Esophagus squamous epithelium (tissue), 5 donors: Measurements from ENCODE around the gene XRCC4. TPM values are rescaled to one million over a fixed set of nuclear protein-coding genes. Genes with fewer than 3 reads are reported as not detected.

Experiments used
- DNase-seq: peaks from one replicate; lab custom pipeline; 2025; lab: John Stamatoyannopoulos, UW
- H3K27ac ChIP-seq, 4 donors: fragments of 200-600 bp; sonication (generic); one replicate each; pipeline ENCODE4 v1.5.1; 2016 to 2019; ENCODE audit warnings: mild to moderate bottlenecking in 1 of 4
- H3K27me3 ChIP-seq, 4 donors: fragments of 200-600 bp; sonication (generic); 1 replicate in 3 of 4; 2 replicates in 1 of 4; pipeline versions ENCODE4 v1.5.1 to v1.6.0; 2017 to 2021; ENCODE audit warnings: antibody characterized with exemption in 1 of 4
- H3K36me3 ChIP-seq, 3 donors: fragments of 200-600 bp; sonication (generic); one replicate each; pipeline ENCODE4 v1.5.1; 2016 to 2019
- H3K4me1 ChIP-seq, 3 donors: fragments of 200-600 bp; sonication (generic); one replicate each; pipeline ENCODE4 v1.5.1; 2017 to 2019
- H3K4me3 ChIP-seq, 4 donors: fragments of 200-600 bp; sonication (generic); 1 replicate in 3 of 4; 2 replicates in 1 of 4; pipeline ENCODE4 v1.5.1; 2016 to 2019; ENCODE audit warnings: mild to moderate bottlenecking in 2 of 4, moderate library complexity in 1 of 4
- H3K9me3 ChIP-seq, 3 donors: fragments of 200-600 bp; sonication (generic); one replicate each; pipeline ENCODE4 v1.5.1; 2016 to 2019
- POLR2A ChIP-seq, 4 donors: fragments of 450-650 bp; IDR thresholded peaks; one replicate each; pipeline ENCODE4 v1.6.1; 2017; ENCODE audit warnings: antibody characterized with exemption in 4 of 4, mild to moderate bottlenecking in 4 of 4, moderate library complexity in 3 of 4
- WGBS, 2 donors: methylation state at CpG; one replicate each; pipeline ENCODE4 v1.1.5; 2018; 5-methylcytosine and 5-hydroxymethylcytosine counted together
- intact Hi-C: fragments of 100-400 bp; cut with DNase I; formaldehyde crosslinking; loops from one replicate; pipeline ENCODE4 v1.15.0; 2022
- total RNA-seq, 4 donors: library from RNA; depleted of rRNA; stranded (reverse); fragments of >200 nt; gene quantifications; one replicate each; pipeline ENCODE4 v1.1.0, GENCODE V29; 2016
- TF ChIP-seq, protein P1 (sequence below), 6 experiments: fragments of 450-650 bp in 4 of 6; fragments of 200-600 bp in 2 of 6; sonication (generic) in 2 of 6; IDR thresholded peaks; one replicate each; pipeline ENCODE4 v1.5.1; 2016 to 2019; ENCODE audit warnings: antibody characterized with exemption in 6 of 6, mild to moderate bottlenecking in 4 of 6, moderate library complexity in 4 of 6
- donor health status: DM: yes; HTN: yes; CAD: no.

XRCC4 gene
- total RNA-seq, 4 donors from 2014 or later: 2.9 to 10.3 (median 7.4) TPM

- no peak for DNase-seq
- Histone ChIP-seq H3K27me3 (no peaks in the 10 kb centered on the region), H3K27ac (no peak overlapping the region), H3K36me3 (no peaks in the 10 kb centered on the region), H3K4me1 (peaks cover 0 to 8% (median 0%) of the 10 kb centered on the region in 3 donors), H3K4me3 (no peak overlapping the region), H3K9me3 (no peaks in the 10 kb centered on the region)
- intact Hi-C loops: no loop called here
- no peak for TF ChIP-seq POLR2A (IDR thresholded peaks at IDR 0.05)
- TF ChIP-seq, protein P1, sequence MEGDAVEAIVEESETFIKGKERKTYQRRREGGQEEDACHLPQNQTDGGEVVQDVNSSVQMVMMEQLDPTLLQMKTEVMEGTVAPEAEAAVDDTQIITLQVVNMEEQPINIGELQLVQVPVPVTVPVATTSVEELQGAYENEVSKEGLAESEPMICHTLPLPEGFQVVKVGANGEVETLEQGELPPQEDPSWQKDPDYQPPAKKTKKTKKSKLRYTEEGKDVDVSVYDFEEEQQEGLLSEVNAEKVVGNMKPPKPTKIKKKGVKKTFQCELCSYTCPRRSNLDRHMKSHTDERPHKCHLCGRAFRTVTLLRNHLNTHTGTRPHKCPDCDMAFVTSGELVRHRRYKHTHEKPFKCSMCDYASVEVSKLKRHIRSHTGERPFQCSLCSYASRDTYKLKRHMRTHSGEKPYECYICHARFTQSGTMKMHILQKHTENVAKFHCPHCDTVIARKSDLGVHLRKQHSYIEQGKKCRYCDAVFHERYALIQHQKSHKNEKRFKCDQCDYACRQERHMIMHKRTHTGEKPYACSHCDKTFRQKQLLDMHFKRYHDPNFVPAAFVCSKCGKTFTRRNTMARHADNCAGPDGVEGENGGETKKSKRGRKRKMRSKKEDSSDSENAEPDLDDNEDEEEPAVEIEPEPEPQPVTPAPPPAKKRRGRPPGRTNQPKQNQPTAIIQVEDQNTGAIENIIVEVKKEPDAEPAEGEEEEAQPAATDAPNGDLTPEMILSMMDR (IDR thresholded peaks at IDR 0.05): no peak
- 75 to 90% methylated on average over 1 of the region's 1 CpG for WGBS, 2 donors
Measured at GRCh38 chr5:83246071-83246470, 168.7 kb downstream of the XRCC4 start.

- no peak overlapping the region for H3K27ac ChIP-seq
- H3K4me3 ChIP-seq: no peak overlapping the region
- peaks cover 0 to 17% (median 0%) of the 10 kb centered on the region in 3 donors for H3K4me1 ChIP-seq
- TF ChIP-seq, protein P1 (IDR thresholded peaks at IDR 0.05): no peak
- no peak for TF ChIP-seq POLR2A (IDR thresholded peaks at IDR 0.05)
- no peaks in the 10 kb centered on the region for H3K27me3 ChIP-seq
- no peak for DNase-seq
- intact Hi-C loops: no loop called here
- no peaks in the 10 kb centered on the region for H3K36me3 ChIP-seq
- no peaks in the 10 kb centered on the region for H3K9me3 ChIP-seq
- WGBS, 2 donors: 28 to 58% methylated on average over 4 of the region's 4 CpGs
Measured at GRCh38 chr5:83249156-83249555, 171.8 kb downstream of the XRCC4 start.

- TF ChIP-seq, protein P1 (IDR thresholded peaks at IDR 0.05): no peak
- no peak for TF ChIP-seq POLR2A (IDR thresholded peaks at IDR 0.05)
- peaks cover 0 to 40% (median 6%) of the 10 kb centered on the region in 3 donors for H3K4me1 ChIP-seq
- intact Hi-C loops: no loop called here
- H3K27me3 ChIP-seq: no peaks in the 10 kb centered on the region
- H3K4me3 ChIP-seq: no peak overlapping the region
- WGBS, 2 donors: 48 to 86% methylated on average over 1 of the region's 1 CpG
- DNase-seq: no peak
- no peaks in the 10 kb centered on the region for H3K36me3 ChIP-seq
- no peak overlapping the region for H3K27ac ChIP-seq
- H3K9me3 ChIP-seq: no peaks in the 10 kb centered on the region
Measured at GRCh38 chr5:83251849-83252248, 174.5 kb downstream of the XRCC4 start.

DNA sequence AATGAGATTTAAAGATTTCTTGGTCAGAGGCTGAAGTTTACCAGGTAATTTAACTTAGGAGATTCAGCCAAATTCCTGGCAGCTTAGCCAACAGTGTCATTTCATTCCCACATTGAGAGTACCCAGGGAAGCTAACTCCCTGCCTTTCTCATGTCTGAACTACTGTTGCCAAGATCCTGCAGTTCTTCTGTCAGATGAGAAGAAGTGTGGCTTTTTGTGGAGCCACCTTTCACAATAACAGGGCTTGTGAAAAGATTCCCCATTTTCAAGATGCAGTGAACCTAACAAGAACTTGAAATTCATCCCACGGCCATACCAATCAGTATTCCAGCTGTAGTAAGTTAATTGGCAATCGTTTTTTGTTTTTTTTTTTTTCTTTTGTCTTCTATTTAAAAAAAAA is 176.4 kb downstream of the XRCC4 start:
- DNase-seq: no peak
- Histone ChIP-seq H3K4me1 (peaks cover 0 to 41% (median 6%) of the 10 kb centered on the region in 3 donors), H3K27ac (no peak overlapping the region), H3K36me3 (no peaks in the 10 kb centered on the region), H3K27me3 (no peaks in the 10 kb centered on the region), H3K4me3 (no peak overlapping the region), H3K9me3 (no peaks in the 10 kb centered on the region)
- intact Hi-C loops: no loop called here
- TF ChIP-seq, protein P1 (IDR thresholded peaks at IDR 0.05): no peak
- TF ChIP-seq POLR2A (IDR thresholded peaks at IDR 0.05): no peak
- WGBS, 2 donors: 24 to 56% methylated on average over 2 of the region's 2 CpGs

- no peak overlapping the region for H3K27ac ChIP-seq
- TF ChIP-seq, protein P1 (IDR thresholded peaks at IDR 0.05): no peak
- no peak for TF ChIP-seq POLR2A (IDR thresholded peaks at IDR 0.05)
- H3K9me3 ChIP-seq: no peaks in the 10 kb centered on the region
Measured at GRCh38 chr5:83255268-83255667, 177.9 kb downstream of the XRCC4 start.

More at GRCh38 chr5:83255268-83255667, 177.9 kb downstream of the XRCC4 start:
- Histone ChIP-seq H3K4me3 (no peak overlapping the region), H3K27me3 (no peaks in the 10 kb centered on the region), H3K36me3 (no peaks in the 10 kb centered on the region), H3K4me1 (peaks cover 0 to 33% (median 6%) of the 10 kb centered on the region in 3 donors)
- no peak for DNase-seq
- intact Hi-C loops: no loop called here
- 55 to 56% methylated on average over 1 of the region's 1 CpG for WGBS, 2 donors
